GM19463 (cell line): ENCODE results near the gene FOXM1.
A peak's percentile ranks its signal among the peaks of the same experiment; 100 is the strongest.

Source experiments
- ATAC-seq: cut with Tn5 transposase; IDR thresholded peaks from one replicate; pipeline ENCODE4 v1.9.1; 2021; ENCODE audit warnings: mild to moderate bottlenecking, moderate library complexity; ENCODE audit not compliant: unreplicated experiment

The FOXM1 gene, protein sequence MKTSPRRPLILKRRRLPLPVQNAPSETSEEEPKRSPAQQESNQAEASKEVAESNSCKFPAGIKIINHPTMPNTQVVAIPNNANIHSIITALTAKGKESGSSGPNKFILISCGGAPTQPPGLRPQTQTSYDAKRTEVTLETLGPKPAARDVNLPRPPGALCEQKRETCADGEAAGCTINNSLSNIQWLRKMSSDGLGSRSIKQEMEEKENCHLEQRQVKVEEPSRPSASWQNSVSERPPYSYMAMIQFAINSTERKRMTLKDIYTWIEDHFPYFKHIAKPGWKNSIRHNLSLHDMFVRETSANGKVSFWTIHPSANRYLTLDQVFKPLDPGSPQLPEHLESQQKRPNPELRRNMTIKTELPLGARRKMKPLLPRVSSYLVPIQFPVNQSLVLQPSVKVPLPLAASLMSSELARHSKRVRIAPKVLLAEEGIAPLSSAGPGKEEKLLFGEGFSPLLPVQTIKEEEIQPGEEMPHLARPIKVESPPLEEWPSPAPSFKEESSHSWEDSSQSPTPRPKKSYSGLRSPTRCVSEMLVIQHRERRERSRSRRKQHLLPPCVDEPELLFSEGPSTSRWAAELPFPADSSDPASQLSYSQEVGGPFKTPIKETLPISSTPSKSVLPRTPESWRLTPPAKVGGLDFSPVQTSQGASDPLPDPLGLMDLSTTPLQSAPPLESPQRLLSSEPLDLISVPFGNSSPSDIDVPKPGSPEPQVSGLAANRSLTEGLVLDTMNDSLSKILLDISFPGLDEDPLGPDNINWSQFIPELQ

DNA sequence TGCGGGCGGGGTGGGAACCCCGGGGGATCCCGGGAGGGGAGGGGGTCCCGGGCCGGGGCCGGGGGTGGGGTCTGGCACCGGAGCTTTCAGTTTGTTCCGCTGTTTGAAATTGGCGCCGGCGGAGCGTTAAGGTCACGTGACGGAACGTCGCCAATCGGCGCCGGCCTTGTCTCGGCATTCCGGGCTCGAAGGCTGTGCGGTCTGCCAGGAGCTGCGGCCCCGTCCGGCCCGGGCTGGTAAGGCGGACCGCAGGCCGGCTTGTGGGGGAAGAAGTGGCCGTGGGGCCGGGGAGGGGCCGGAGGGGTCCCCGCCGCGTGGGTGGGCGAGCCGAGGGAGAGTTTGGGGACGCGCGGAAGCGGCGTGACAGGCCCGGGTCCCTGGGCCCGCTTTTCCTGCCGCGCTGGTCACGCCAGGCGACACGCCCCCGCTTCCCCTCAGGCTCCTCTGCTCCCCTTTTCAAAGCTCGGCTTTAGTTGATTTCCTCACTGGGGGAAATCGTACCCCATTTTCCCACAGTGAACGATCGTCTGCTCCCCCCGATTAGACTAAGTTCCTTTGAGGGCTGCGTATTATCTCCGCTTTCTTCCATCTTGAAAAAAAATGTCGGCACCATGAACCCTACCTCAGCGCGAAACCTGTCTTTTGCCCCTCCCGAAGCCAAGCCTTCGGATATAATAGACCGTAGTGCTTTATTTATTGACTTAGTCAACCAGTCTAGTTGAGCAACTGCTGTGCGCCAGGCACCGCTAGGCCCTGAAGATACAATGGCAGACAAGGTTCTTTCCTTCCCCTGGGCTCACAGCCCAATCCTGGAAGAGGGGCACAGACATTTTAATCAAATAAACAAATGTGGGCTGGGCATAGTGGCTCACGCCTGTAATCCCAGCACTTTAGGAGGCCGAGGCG is at the start of gene FOXM1, which contains the start of gene RHNO1:
Gene FOXM1 (minus strand): TSS at position 128 of the 906 bp plus-strand sequence. CDS start 2,696 bp downstream, outside the sequence.
Gene RHNO1 (plus strand): TSS at position 177 of the 906 bp plus-strand sequence. CDS start 8,144 bp downstream, outside the sequence.
- peak; percentile 74 for ATAC-seq

DNA sequence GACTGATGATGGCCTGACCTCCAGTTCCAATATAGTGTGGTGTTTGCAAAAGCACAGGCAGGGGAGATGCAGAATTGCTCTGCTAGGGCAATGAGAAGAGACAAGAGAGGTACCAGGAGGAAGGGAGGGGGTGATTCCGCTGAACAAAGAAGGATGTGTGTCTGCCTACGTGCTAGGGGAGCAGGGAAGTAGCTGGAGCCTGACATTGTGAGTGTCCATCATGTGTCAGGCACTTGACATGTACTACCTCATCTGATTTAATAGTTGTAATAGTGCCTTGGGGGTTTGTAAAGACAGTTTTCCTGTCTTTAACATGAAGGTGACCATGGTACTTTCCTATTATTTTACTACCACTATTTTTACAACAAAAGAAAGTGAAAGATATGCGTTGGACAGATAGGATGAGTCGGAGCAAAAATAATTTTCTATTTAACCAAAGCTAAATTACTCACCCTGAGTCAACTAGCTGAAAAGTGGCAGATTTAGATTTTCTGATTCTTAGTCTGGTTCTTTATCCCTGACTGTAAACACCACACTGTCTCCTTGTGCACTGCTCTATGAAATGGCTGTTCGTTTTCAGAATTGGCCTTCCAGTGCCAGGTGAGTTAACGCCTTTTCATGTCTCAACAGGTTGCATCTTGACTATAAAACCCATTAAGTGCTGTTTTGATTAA is 48.5 kb upstream of the FOXM1 start:
- no peak for ATAC-seq

DNA sequence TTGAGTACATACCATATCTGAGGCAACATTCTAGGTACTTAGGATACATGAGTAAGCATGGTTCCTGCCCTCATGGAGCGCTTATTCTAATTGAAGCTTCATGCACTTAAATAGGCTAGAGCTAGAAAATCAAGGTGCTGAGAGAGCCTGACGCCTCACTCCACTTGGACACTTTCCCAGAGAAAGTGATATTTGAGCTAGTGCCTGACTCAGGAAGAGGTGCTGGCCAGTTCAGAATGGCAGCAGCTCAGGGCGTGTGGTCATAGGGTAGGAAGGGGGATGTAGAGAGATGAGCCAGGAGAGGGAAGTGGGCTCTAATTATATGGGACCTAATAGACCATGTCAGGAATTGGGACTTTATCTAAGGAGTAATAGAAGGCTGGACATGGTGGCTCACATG is 47.0 kb upstream of the FOXM1 start:
- ATAC-seq = no peak

DNA sequence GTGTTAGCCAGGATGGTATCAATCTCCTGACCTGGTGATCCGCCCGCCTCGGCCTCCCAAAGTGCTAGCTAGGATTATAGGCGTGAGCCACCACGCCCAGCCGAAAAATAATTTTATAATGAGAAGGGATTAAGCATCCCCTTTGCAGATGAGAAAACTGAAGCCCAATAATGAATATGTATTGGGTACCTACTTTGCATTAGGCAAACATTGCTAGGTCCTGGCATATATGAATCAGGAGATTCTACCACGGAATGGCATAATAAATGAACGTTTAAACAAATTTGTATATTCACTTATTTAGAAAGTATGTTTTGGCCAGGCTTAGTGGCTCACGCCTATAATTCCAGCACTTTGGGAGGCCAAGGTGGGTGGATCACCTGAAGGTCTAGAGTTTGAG is 46.1 kb upstream of the FOXM1 start:
- no peak for ATAC-seq

DNA sequence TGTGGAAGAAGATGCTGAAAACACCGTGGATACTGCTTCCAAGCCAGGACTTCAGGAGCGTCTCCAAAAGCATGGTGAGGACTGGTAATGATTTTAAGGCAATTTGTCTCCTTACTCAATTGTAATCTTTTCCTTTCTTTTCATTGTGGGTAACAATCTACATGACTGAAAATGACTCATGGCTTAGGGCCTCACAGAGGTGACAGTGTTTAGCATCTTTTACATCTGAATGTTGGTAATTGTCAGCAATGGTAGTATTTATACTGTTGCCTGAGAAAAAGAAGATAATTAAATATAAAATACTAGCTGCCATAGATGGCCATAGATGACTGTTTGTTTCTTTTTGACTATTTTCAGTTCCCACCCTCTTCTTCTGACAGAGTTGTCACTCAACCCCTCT is 45.4 kb upstream of the FOXM1 start:
- no peak for ATAC-seq

DNA sequence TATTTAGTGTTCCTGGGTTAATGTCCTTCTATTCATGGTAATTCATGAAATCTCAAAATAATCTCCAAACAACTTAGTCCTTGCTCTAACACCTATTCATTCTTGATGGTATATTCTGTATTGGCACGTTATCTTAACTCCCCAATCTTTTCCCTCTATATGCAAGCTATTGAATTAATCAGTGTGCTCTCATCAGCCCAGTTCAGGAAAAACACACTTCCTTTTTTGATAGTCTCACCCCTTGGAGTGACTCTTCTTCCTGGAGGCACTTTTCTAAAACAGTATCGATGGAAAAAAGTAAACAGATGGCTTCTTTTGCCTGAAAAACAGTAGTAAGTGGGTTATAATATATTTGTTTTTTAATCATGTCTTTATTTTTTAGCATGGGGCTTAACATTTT is 42.3 kb upstream of the FOXM1 start:
- no peak for ATAC-seq

DNA sequence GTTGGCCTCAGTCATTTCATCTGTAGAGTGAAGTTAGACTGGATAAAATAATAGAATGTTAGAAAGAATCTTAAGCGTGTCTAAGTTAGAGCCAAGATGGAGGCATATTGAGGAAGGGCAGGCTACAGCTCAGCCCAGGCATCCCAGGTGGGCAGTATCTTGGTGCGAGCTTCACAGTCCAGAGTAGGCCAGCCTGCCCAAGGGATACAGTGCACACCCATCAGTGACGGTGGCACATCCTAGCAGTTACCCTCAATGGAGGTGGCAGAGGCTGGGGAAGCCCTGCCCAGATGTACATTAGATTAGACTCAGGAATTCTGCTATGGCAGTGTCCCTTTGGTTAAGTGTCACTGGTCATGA is 35.2 kb upstream of the FOXM1 start:
- ATAC-seq = no peak

DNA sequence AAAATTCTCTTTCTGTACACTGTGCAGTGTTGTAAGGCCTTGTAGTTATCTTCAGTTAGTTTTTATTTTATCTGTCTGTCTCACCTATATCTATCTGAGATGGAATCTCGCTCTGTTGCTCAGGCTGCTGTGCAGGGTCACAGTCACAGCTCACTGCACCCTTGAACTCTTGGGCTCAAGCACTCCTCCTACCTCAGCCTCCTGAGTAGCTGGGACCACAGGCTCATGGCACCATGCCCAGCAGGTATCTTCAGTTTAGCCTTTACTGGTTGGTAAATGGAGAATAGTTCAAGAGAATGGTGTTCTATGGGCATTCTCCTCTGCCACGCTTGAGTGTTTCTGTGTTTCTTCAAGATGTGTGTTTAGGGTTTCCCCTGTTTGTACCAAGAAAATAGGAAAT is 27.3 kb upstream of the FOXM1 start:
- no peak for ATAC-seq

DNA sequence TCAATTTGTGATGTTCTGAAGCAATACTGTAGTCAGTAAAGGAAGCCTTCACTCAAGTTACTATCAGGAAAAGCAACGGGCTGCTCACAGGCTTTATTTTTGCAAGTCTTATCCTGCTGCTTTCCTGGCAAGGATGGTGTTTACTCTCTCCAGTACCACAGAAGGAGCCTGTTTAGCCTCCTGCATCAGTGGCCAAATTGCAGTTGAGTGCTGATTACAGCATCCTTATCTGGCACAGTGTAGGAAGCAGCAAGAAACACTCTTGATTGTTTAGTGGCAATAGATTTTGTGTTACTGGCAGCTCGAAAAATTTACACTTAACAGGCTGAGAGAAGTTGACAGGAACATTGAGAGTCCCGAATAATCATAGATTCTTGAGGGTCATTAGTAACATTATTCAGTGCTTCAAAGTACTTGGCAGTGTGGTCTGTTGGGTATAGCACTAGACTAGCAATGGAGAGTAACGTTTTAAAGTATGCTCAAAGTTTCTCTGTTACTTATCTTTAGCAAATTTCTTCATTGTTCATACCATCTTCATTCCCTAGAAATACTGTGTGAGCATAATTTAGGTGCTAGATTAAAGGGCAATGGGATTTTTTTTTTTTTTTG is 25.4 kb upstream of the FOXM1 start:
- no peak for ATAC-seq

DNA sequence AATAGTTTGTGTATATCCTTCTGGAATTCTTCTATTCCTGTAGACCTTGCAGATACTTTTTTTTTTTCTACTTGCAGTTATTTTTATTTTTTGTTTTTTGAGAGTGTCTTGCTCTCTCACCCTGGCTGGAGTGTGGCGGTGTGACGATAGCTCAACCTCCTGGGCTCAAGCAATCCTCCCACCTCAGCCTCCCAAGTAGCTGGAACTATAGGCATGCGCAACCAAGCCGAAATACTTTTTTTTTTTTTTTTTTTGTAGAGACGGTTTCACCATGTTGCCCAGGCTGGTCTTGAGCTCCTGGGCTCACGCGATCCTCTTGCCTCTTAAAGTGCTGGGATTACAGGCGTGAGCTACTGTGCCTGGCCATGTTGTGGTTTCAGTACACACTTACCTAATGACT is 23.7 kb upstream of the FOXM1 start:
- no peak for ATAC-seq

DNA sequence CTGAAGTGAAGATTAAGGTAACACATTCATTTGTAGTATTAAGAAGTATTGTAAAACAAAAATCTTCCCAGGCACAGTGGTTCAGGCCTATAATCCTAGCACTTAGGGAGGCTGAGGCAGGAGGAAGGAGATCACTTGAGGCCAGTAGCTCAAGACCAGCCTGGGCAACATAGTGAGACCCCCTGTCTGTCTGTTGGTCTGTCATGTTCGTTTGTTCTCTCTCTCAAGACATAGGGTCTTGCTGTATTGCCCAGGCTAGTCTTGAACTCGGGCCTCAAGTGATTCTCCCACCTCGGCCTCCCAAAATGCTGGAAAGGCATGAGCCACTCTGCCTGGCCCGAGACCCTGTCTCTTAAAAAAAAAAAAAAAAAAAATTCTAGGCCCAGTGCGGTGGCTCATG is 20.4 kb upstream of the FOXM1 start:
- ATAC-seq = no peak

DNA sequence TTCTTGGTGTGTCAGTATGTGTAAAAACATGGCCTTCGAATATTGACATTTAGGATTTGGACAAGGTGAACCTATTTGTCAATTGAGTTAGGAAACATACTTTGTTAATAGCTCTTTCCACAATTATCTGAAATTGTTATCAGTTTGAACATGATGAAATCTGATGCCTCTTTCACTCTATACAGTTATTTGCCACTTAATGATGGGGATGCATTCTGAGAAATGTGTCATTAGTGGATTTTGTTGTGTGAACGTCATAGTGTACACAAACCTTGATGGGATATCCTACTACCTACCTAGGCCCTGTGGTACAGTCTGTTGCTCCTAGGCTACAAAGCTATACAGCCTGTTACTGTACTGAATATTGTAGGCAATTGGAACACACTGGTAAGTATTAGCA is 18.5 kb upstream of the FOXM1 start:
- ATAC-seq = no peak

DNA sequence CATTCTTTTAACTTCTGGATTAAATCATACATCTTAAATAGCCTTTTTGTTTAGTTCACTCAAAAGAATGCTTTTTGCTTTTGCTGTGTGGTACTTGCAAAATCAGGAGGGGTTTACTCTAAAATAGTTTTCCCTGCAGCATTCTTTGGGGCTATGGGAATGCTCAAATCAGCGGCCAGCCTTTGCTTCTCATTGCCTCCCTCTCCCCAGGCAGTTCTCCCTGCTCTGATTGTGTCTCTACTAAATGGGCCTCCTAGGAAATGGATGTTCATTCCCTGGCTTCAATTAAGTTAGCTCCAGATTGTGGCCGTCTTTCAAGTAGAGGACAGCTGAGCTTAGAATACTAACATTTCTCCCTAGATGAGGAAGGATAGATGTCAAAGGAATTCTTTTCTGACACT is 18.1 kb upstream of the FOXM1 start:
- ATAC-seq = no peak

DNA sequence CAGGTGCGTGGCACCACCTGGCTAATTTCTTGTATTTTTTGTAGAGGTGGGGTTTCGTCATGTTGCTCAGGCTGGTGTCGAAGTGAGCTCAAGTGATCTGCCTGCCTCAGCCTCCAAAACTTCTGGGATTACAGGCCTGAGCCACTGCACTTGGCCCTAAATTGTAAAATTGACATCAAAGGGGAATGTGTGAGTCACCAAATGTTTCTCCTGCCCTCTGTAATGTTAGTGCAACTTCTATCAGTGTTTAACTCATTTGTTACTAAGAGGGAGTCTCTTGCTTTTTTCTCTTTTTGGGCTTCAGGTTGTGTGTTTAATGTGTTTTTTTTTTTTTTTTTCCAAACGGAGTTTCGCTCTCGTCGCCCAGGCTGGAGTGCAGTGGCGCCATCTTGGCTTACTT is 16.0 kb upstream of the FOXM1 start:
- ATAC-seq = no peak

DNA sequence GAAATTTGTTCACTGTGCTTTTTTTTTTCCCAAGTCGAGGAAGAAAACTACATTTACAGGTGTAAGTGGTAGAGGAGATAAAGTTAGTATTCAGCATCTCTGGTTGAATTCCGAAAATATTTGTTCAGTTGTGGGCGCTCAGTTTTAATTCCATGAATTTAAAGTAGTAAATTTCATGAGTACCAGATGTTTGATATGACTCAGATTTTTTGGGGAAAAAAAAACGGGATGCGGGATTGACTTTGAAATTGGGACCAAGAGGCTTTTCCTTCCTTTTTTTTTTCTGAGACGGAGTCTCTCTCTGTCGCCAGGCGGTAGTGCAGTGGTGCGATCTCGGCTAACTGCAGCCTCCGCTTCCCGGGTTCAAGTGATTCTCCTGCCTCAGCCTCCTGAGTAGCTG is 15.3 kb upstream of the FOXM1 start:
- ATAC-seq = no peak

DNA sequence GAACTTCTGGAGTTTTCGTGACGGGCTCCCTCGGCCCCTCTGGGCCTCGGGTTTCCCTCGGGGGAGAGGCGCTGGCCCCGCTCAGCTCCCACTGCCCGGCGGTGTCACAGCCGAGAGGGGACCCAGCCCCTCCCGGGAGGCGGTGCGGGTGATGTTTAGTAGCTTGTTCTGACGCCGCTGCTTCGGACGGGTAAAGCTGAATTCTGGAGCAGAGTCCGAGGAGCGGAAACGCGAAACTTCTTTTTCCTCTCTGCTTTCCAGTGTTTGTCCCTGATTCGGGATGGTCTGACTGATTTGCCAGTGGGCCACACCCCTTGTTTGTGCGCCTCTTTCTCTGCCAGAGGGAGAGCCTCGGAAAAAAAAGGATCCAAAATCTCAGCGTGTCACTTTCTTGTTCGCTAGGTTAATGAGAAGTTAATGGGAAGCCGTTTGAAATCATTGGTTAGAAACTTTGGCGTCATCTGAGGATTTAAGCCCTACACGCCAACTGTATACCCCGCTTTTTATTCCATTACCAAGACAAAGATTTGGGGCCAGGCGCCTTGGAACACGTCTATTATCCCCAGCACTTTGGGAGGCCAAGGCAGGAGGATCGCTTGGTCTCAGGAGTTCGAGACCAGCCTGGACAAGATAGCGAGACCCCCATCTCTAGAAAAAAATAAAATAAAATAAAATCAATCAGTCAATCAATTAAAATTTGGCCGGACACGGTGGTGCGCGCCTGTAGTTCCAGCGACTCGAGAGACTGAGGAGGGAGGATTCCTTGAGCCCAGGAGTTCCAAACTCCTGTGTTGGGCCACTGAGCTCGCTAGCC is 14.5 kb upstream of the FOXM1 start:
- ATAC-seq = peak; percentile 12

DNA sequence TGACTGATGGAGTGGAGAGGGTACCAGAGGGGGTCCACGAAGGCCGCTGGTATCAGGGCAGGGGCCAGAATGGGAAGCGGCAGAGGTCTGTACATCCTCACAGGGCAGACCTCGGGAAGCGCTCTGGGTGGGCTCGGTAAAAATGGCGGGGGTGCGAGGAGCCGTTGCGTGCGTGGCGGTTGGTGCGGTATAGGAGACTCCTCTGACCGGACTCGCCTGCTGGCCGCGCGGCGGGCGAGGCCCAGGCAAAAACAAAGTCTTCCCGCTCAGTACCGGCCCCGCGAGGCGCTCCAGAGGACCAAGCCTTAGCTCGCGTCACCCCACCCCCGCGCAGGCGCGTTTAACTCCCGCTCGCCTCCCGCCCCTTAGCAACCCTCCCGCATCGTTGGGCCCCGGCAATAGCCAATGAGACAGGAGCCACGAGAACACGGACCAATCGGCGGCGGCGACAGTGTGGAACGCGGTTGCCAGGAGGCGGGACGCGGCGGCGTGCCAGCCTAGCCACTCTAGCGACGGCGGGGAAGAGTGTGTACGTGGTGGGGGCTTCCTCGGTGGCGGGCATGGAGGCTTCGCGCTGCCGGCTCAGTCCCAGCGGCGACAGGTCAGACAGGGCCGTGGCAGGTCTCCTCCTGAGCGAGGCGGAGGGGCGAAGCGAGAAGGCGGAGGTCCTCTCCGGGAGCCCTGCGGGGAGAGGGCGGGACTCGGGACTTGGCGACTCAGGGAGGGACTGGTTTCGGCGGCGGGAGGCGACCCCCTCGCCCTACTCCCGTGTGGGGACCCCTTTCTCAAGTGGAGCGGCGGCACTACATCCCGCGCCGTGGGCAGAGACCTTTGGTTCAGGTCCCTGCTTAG is 13.6 kb upstream of the FOXM1 start, which contains the start of gene TULP3:
Gene TULP3 (plus strand): TSS at position 504 of the 852 bp plus-strand sequence. CDS start 57 bp downstream, at position 561.
- ATAC-seq = peak; percentile 98

DNA sequence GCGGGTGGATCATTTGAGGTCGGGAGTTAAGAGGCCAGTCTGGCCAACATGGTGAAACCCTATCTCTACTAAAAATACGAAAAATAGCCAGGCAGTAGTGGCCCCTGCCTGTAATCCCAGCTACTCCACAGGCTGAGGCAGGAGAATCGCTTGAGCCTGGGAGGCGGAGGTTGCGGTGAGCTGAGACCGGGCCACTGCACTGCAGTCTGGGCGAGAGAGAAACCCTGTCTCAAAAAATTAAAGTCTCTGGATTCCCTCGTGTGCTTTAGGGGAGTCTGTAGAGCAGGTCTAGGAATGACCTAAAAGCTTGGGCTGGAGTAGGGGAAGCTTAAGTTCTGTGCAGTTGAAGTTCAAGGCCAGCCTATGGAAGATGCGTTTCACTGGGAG is 13.0 kb upstream of the FOXM1 start:
- no peak for ATAC-seq
